Activated CD8-positive, alpha-beta T cell treated with anti-CD3 and anti-CD28 coated beads for 36 hours (primary cell): ENCODE measurements around the gene ZBTB44. TPM values are rescaled to one million over a fixed set of nuclear protein-coding genes. Genes with fewer than 3 reads are reported as not detected.
"Not testable (repeated sequence)": the region's sequence is repeated elsewhere in the genome, so short reads cannot be mapped to it uniquely, and the experiment has no call there.

Experiments used
- ATAC-seq: fragments of 200-7000 bp; cut with Tn5 transposase; one replicate; pipeline ENCODE4 v1.10.0; 2021; ENCODE audit warnings: mild to moderate bottlenecking, moderate library complexity
- CTCF ChIA-PET: fragments of 350-600 bp; sonication (Branson Sonifier 250); formaldehyde crosslinking; loops from one replicate; lab custom pipeline; 2021; ENCODE audit warnings: antibody characterized with exemption; lab: Charles Lee
- POLR2A ChIA-PET: fragments of 350-600 bp; sonication (Branson Sonifier 250); formaldehyde crosslinking; loops from one replicate; lab custom pipeline; 2021; ENCODE audit warnings: antibody characterized with exemption; lab: Charles Lee
- DNase-seq: peaks from one replicate; pipeline ENCODE4 v3.0.0-alpha.2; 2020
- H3K27ac Mint-ChIP-seq: one replicate; pipeline ENCODE4 v1.8.0; 2021; ENCODE audit warnings: mild to moderate bottlenecking, mixed read lengths
- H3K27me3 Mint-ChIP-seq: one replicate; pipeline ENCODE4 v1.8.0; 2021; ENCODE audit warnings: mixed read lengths
- H3K36me3 Mint-ChIP-seq: one replicate; pipeline ENCODE4 v1.8.0; 2021; ENCODE audit warnings: low read depth, mixed read lengths
- H3K4me1 Mint-ChIP-seq: one replicate; pipeline ENCODE4 v1.8.0; 2021; ENCODE audit warnings: low read depth, mixed read lengths
- H3K4me3 Mint-ChIP-seq: one replicate; pipeline ENCODE4 v1.8.0; 2021; ENCODE audit warnings: mild to moderate bottlenecking, moderate library complexity, mixed read lengths
- H3K9me3 Mint-ChIP-seq: one replicate; pipeline ENCODE4 v1.8.0; 2021; ENCODE audit warnings: mixed read lengths
- intact Hi-C: fragments of 100-400 bp; cut with micrococcal nuclease; formaldehyde crosslinking; loops from one replicate; pipeline ENCODE4 v1.10.0; 2022
- total RNA-seq, 2 experiments: library from RNA; stranded (reverse); gene quantifications; one replicate each; pipeline ENCODE4 v1.2.3, GENCODE V29; 2021
- TF ChIP-seq, protein P1 (sequence below): fragments of 200-600 bp; IDR thresholded peaks from one replicate; pipeline ENCODE4 v1.8.0; 2022; ENCODE audit warnings: antibody characterized with exemption, mild to moderate bottlenecking

Gene ZBTB44
- total RNA-seq, 2 experiments from 2014 or later = 43.0 to 43.7 TPM

DNA sequence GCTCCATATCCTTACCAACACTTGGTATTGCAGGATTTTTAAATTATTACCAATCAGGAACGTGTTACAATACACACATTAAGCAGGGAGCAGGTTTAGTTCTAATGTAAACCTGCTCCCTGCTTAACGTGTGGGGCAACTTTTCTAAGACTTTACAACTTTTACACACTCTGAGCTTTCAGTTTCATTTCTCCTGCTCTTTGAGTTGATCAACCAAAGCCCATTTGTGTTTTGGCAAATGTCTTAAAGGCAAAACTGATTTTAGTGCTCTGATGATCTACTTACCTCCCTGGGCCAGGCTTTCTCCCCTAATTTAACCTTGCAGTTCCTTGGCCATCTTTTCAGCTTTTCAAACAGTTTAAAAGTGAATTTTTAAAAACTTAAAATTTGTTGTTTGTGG, 70.9 kb downstream of the ZBTB44 start:
- ChIA-PET CTCF (interaction anchor here (1.2 kb wide), 1 partner anchor 31 kb away, joined by 3 read pairs; no protein-coding TSS in a partner anchor), POLR2A (no interaction called here)
- no peak for DNase-seq
- Mint-ChIP-seq H3K9me3 (no peaks in the 10 kb centered on the region), H3K27ac (no peak overlapping the region), H3K27me3 (no peaks in the 10 kb centered on the region), H3K4me1 (peaks cover 26% of the 10 kb centered on the region), H3K36me3 (peaks cover 15% of the 10 kb centered on the region), H3K4me3 (no peak overlapping the region)
- intact Hi-C loops = no loop called here
- peak; percentile 49 for ATAC-seq
- TF ChIP-seq, protein P1, sequence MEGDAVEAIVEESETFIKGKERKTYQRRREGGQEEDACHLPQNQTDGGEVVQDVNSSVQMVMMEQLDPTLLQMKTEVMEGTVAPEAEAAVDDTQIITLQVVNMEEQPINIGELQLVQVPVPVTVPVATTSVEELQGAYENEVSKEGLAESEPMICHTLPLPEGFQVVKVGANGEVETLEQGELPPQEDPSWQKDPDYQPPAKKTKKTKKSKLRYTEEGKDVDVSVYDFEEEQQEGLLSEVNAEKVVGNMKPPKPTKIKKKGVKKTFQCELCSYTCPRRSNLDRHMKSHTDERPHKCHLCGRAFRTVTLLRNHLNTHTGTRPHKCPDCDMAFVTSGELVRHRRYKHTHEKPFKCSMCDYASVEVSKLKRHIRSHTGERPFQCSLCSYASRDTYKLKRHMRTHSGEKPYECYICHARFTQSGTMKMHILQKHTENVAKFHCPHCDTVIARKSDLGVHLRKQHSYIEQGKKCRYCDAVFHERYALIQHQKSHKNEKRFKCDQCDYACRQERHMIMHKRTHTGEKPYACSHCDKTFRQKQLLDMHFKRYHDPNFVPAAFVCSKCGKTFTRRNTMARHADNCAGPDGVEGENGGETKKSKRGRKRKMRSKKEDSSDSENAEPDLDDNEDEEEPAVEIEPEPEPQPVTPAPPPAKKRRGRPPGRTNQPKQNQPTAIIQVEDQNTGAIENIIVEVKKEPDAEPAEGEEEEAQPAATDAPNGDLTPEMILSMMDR = no peak

DNA sequence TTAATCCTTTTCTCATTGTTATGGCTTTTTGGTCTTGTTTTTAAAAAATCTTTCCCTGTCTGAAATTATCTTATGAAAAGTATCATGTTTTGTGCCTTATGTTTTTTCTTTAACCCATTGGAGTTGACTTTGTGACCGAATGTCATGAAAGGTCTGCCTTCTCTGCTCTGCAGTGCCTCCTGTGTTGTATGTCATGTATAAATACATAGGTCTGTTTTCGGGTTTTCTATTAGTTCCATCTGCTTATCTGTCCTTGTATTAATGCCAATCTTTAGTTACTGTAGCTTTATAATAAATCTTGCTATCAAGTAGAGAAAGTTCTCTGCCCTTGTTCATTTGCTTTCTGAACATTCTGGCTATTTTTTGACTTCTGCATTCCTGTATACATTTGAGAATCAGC, 73.0 kb downstream of the ZBTB44 start:
- Mint-ChIP-seq H3K27ac (no peak overlapping the region), H3K4me3 (no peak overlapping the region), H3K9me3 (no peaks in the 10 kb centered on the region), H3K27me3 (no peaks in the 10 kb centered on the region), H3K4me1 (peaks cover 19% of the 10 kb centered on the region), H3K36me3 (peaks cover 21% of the 10 kb centered on the region)
- ATAC-seq (no peak), DNase-seq (no peak)
- TF ChIP-seq, protein P1 = peak; percentile 11
- intact Hi-C loops = no loop called here
- CTCF ChIA-PET = no interaction called here
- POLR2A ChIA-PET = no interaction called here

DNA sequence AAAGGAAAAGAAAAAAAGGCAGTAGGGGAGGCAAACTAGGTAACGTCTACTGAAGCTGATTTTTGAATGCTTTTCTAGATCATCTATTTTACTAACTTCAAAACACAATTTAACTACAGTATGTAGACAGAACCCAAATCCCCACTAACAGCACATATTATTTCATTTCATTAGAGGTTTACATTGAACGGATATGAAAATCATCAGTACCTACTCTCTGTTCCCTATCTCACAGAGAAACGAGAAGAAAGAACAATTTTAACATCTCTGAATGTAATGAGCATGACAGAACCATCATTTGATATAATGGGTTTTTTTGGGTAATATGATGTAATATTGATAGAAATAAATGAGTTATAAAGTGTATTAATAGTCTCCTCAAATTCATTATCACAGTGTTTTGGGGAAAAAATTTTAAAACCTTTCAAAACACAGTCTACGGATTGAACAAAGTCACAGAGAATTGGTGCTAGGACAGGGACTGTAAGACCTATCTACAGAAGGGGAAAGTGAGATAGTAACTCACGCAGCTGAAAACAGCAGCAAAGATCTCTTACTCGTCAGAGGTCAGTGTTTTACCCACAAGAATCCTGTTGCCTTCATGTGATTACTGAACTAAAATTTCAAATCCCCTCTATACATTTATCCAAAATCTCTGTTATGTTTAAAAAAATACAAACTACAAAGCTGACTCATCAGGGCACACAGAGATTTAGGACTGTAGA, 77.3 kb downstream of the ZBTB44 start:
- TF ChIP-seq, protein P1 = no peak
- ATAC-seq (no peak), DNase-seq (no peak)
- no peaks in the 10 kb centered on the region for H3K27me3 Mint-ChIP-seq
- H3K4me1 Mint-ChIP-seq = no peaks in the 10 kb centered on the region
- ChIA-PET POLR2A (no interaction called here), CTCF (no interaction called here)
- no peak overlapping the region for H3K4me3 Mint-ChIP-seq
- peaks cover 16% of the 10 kb centered on the region for H3K36me3 Mint-ChIP-seq
- intact Hi-C loops = no loop called here
- no peak overlapping the region for H3K27ac Mint-ChIP-seq
- H3K9me3 Mint-ChIP-seq = no peaks in the 10 kb centered on the region

DNA sequence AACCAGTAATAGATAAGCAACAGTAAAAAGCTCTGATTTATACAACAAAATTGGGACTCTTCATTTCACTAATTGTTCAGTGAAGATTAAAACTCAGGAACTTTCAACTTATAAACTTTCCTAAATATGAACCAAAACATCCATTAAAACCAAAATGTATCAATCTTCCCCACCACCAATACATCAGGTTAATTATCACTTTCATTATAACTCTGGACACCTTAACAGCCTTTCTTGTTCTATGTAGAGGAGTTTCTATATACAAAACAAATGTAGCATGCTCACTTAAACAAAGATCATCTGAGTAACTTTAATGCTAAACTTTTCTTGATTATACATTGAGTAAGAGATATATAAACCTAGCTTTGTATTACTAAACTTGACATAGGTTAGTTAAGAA, 80.4 kb downstream of the ZBTB44 start:
- TF ChIP-seq, protein P1 = no peak
- Mint-ChIP-seq H3K4me1 (no peaks in the 10 kb centered on the region), H3K27me3 (no peaks in the 10 kb centered on the region), H3K9me3 (no peaks in the 10 kb centered on the region), H3K27ac (no peak overlapping the region), H3K4me3 (no peak overlapping the region), H3K36me3 (peaks cover 15% of the 10 kb centered on the region)
- ChIA-PET CTCF (interaction anchor here (1.0 kb wide), 2 partner anchors 22 to 111 kb away, joined by 3 read pairs; no protein-coding TSS in a partner anchor), POLR2A (no interaction called here)
- ATAC-seq (no peak), DNase-seq (no peak)
- intact Hi-C loops = no loop called here

DNA sequence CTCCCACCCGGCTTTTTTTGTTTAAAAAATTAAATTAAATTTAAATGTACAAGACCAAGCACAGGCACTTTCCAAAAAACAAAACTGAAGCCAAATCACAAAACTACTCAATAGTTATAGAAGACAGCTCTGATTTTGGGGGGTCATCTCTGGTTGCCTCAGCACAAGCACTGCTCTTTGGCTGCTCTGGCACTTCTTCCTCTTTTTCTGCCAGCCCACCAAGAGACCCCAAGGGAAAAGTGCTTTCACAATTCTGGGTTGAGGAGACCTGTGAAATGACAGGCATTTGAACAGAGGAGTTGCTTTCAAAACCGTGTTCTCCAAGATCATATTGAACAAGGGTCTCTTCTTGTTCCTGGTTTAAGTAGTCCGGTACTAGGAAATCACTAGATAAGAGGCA, 80.8 kb downstream of the ZBTB44 start:
- peaks cover 14% of the 10 kb centered on the region for H3K36me3 Mint-ChIP-seq
- not testable (repeated sequence) for H3K27ac Mint-ChIP-seq

DNA sequence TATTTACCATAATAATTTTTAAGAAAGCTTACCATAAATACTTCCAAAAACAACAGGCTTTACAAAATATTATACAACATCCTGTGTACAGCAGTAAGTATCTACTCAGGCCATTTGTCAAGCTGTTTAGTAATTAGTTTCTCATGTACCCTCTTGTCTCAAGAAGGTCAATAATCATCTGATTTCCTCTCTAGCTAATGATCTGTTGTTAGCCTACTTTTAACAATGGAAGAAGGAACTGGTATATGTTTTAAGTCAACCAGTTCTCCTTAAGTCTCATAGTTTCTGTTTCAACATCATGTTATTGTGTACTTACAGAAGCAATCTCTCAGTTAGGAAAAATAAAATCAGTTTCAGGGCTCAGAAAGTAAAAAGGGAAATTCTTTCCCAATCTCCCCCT, 81.2 kb downstream of the ZBTB44 start:
- POLR2A ChIA-PET, H3K4me3 Mint-ChIP-seq, H3K9me3 Mint-ChIP-seq, DNase-seq, H3K27me3 Mint-ChIP-seq, intact Hi-C loops, H3K4me1 Mint-ChIP-seq, H3K27ac Mint-ChIP-seq, ATAC-seq: not testable (repeated sequence)
- CTCF ChIA-PET = interaction anchor here (1.0 kb wide), 2 partner anchors 21 to 112 kb away, joined by 3 read pairs; no protein-coding TSS in a partner anchor
- H3K36me3 Mint-ChIP-seq = peaks cover 12% of the 10 kb centered on the region

More for the DNA sequence above, 80.8 kb downstream of the ZBTB44 start:
- POLR2A ChIA-PET, H3K4me1 Mint-ChIP-seq, DNase-seq, intact Hi-C loops, H3K27me3 Mint-ChIP-seq, H3K9me3 Mint-ChIP-seq, ATAC-seq, H3K4me3 Mint-ChIP-seq: not testable (repeated sequence)
- CTCF ChIA-PET = interaction anchor here (1.0 kb wide), 2 partner anchors 21 to 112 kb away, joined by 3 read pairs; no protein-coding TSS in a partner anchor
